ENCODE measurements around the gene C4orf50.

DNA sequence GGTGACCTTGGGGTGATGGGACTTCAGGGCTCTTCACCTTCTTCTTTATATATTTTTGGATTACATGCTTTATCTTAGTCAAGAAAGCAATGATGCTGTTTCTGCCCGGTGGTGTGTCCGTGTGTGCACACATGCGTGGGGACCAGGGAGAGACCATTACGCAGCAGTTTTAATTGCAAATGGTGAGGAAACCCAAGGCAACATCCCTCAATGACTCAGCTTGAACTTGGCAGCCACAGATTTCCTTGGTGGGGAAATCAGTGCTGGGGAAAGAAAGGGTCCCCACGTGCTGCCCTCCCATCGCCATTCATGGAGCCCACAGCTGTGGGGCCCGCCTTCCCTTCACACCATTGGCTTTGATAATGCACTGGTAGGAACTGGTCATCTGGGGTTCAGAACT is 46.2 kb upstream of the C4orf50 start:
- TF ChIP-seq, protein P1, sequence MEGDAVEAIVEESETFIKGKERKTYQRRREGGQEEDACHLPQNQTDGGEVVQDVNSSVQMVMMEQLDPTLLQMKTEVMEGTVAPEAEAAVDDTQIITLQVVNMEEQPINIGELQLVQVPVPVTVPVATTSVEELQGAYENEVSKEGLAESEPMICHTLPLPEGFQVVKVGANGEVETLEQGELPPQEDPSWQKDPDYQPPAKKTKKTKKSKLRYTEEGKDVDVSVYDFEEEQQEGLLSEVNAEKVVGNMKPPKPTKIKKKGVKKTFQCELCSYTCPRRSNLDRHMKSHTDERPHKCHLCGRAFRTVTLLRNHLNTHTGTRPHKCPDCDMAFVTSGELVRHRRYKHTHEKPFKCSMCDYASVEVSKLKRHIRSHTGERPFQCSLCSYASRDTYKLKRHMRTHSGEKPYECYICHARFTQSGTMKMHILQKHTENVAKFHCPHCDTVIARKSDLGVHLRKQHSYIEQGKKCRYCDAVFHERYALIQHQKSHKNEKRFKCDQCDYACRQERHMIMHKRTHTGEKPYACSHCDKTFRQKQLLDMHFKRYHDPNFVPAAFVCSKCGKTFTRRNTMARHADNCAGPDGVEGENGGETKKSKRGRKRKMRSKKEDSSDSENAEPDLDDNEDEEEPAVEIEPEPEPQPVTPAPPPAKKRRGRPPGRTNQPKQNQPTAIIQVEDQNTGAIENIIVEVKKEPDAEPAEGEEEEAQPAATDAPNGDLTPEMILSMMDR (IDR thresholded peaks at IDR 0.05): no peak
- TF ChIP-seq POLR2A (IDR thresholded peaks at IDR 0.05): no peak
